ENCODE data around the gene RPS6KB2. TPM values are rescaled to one million over a fixed set of nuclear protein-coding genes. Genes with fewer than 3 reads are reported as not detected.

RPS6KB2 gene
- total and polyA plus RNA-seq, 9 of the 15 experiments (the other 6 are each of a cell fraction or from before 2014, with no cell fraction given): 0.42 to 122 (median 82.6) TPM

- no peak for TF ChIP-seq VEZF1 (CRISPR knock-in tag; IDR thresholded peaks at IDR 0.05)
- TF ChIP-seq ZBTB33 (CRISPR knock-in tag; IDR thresholded peaks at IDR 0.05): no peak
- TF ChIP-seq TRIM24 (IDR thresholded peaks at IDR 0.05): no peak
- TF ChIP-seq CUX1 (CRISPR knock-in tag; IDR thresholded peaks at IDR 0.05): 0 out of 2 replicates have a peak, but pooled peaks have one; percentile 39
- no peak for TF ChIP-seq ZNF354B (CRISPR knock-in tag; IDR thresholded peaks at IDR 0.05)
- no peak for TF ChIP-seq CHD1 (IDR thresholded peaks at IDR 0.05; ENCODE audit: low read length)
- TF ChIP-seq ZNF639 (CRISPR knock-in tag; conservative IDR thresholded peaks at IDR 0.05 in 1 of 2, IDR thresholded peaks at IDR 0.05 in 1 of 2): no peak
- no peak for TF ChIP-seq EHMT2 (IDR thresholded peaks at IDR 0.05)
- TF ChIP-seq SMARCE1 (IDR thresholded peaks at IDR 0.05): 0 out of 2 replicates have a peak, but pooled peaks have one; percentile 19
- TF ChIP-seq ZNF165 (CRISPR knock-in tag; IDR thresholded peaks at IDR 0.05; ENCODE audit: borderline replicate concordance): no peak
- TF ChIP-seq IRF9 (tag; IDR thresholded peaks at IDR 0.05): no peak
- TF ChIP-seq ZBTB7A (IDR thresholded peaks at IDR 0.05; ENCODE audit: borderline replicate concordance, control insufficient read depth, low read depth, low read length): no peak
- TF ChIP-seq HBP1 (CRISPR knock-in tag; IDR thresholded peaks at IDR 0.05): no peak
Measured at GRCh38 chr11:67482275-67482826, 54.1 kb downstream of the RPS6KB2 start (continued).

All from K562 (cell line).